Measurements from ENCODE around the gene SMIM3. TPM values are rescaled to one million over a fixed set of nuclear protein-coding genes. Genes with fewer than 3 reads are reported as not detected.
"Not testable (repeated sequence)": the region's sequence is repeated elsewhere in the genome, so short reads cannot be mapped to it uniquely, and the experiment has no call there.

The SMIM3 gene
- total and polyA plus RNA-seq, 7 experiments from 2014 or later, result 5.2 to 17.9 (median 7.9) TPM

- not testable (repeated sequence) for ATAC-seq; H3K4me1 ChIP-seq (ENCODE audit: control insufficient read depth in 2 of 2, insufficient read depth in 2 of 2, low read length in 2 of 2); H3K9me3 Mint-ChIP-seq; H3K4me3 ChIP-seq (ENCODE audit: low read length); H3K27ac ChIP-seq (ENCODE audit: low read depth, low read length); DNase-seq; H3K27me3 ChIP-seq (ENCODE audit: control insufficient read depth in 2 of 2, insufficient read depth in 2 of 2, low read length in 2 of 2); H3K27ac Mint-ChIP-seq; H3K9me3 ChIP-seq (ENCODE audit: control insufficient read depth in 2 of 3, low read length in 3 of 3); H3K36me3 ChIP-seq (ENCODE audit: control insufficient read depth in 2 of 3, insufficient read depth in 3 of 3, low read length in 3 of 3)
- peaks cover 0 to 11% (median 0%) of the 10 kb centered on the region in 5 donors for H3K36me3 Mint-ChIP-seq
- ChIA-PET CTCF (interaction anchor here (1.0 to 3.4 kb wide), 12 partner anchors 9 to 388 kb away, joined by 3 to 59 read pairs (median 11); partner anchors contain the start of gene SMIM3), POLR2A (interaction anchor here (1.8 to 2.0 kb wide), 2 partner anchors 40 to 56 kb away, joined by 6 to 10 read pairs; no protein-coding TSS in a partner anchor)
- intact Hi-C loops (cut with micrococcal nuclease), result loop anchor here in 1 of 2 donors (5.0 kb wide), 1 partner anchor 312 kb away; the partner anchor contains the start of gene ANXA6
- peak overlapping the region in 1 of 10 donors; percentile 89 for H3K4me3 Mint-ChIP-seq
- peaks cover 6 to 26% (median 19%) of the 10 kb centered on the region in 7 donors for H3K4me1 Mint-ChIP-seq
- peaks cover 0 to 13% (median 0%) of the 10 kb centered on the region in 5 donors for H3K27me3 Mint-ChIP-seq
Observed at GRCh38 chr5:150845185-150845859, 66.8 kb downstream of the SMIM3 start.

DNA sequence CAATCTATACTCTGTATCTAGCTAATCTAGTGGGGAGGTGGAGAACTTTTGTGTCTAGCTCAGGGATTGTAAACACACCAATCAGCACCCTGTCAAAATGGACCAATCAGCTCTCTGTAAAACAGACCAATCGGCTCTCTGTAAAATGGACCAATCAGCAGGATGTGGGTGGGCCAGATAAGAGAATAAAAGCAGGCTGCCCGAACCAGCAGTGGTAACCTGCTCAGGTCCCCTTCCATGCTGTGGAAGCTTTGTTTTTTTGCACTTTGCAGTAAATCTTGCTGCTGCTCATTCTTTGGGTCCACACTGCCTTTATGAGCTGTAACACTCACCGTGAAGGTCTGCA lies 67.7 kb downstream of the SMIM3 start, which contains the start of gene IRGM:
TSS of gene IRGM (plus strand) at position 214 of the 346 bp plus-strand sequence. CDS start 1,603 bp downstream, outside the sequence.
- CTCF ChIA-PET, result interaction anchor here (0.9 to 3.4 kb wide), 23 partner anchors 8 to 391 kb away, joined by 3 to 59 read pairs (median 5); partner anchors contain the start of genes RBM22 and SMIM3
- not testable (repeated sequence) for H3K9me3 Mint-ChIP-seq; H3K4me1 ChIP-seq (ENCODE audit: control insufficient read depth in 2 of 2, insufficient read depth in 2 of 2, low read length in 2 of 2); H3K27me3 Mint-ChIP-seq; ATAC-seq; H3K27me3 ChIP-seq (ENCODE audit: control insufficient read depth in 2 of 2, insufficient read depth in 2 of 2, low read length in 2 of 2); H3K36me3 ChIP-seq (ENCODE audit: control insufficient read depth in 2 of 3, insufficient read depth in 3 of 3, low read length in 3 of 3); H3K9me3 ChIP-seq (ENCODE audit: control insufficient read depth in 2 of 3, low read length in 3 of 3); H3K36me3 Mint-ChIP-seq
- DNase-seq, result peak in 7 of 9 donors; percentile 15 to 48 (median 39)
- POLR2A ChIA-PET, result interaction anchor here (1.1 to 2.2 kb wide), 9 partner anchors 41 to 286 kb away, joined by 3 to 11 read pairs (median 6); partner anchors contain the start of genes RBM22 and SMIM3
- intact Hi-C loops (cut with micrococcal nuclease), result loop anchor here (1.0 to 5.0 kb wide), 3 partner anchors 63 to 311 kb away; partner anchors contain the start of gene ANXA6 (in 1 of the 2)
- peak within 1 kb of the TSS; percentile 38 for H3K4me3 ChIP-seq (ENCODE audit: low read length)
- Mint-ChIP-seq H3K27ac (peak within 1 kb of the TSS; percentile 65 to 94 (median 88)), H3K4me1 (peaks cover 6 to 30% (median 19%) of the 10 kb centered on the region in 7 donors), H3K4me3 (peak within 1 kb of the TSS; percentile 65 to 93 (median 88))
- peak within 1 kb of the TSS; percentile 52 for H3K27ac ChIP-seq (ENCODE audit: low read depth, low read length)

Other genes starting within 250 kb of the SMIM3 start
- gene SYNPO, start 138.1 kb upstream of the SMIM3 start, total RNA-seq, result under 1 TPM in 4 of 5 experiments, not detected in 1; 0.07 to 0.59 (median 0.12) TPM
- not detected for gene SYNPO, start 138.1 kb upstream of the SMIM3 start, polyA plus RNA-seq
- gene MYOZ3, start 117.5 kb upstream of the SMIM3 start, total RNA-seq, result not detected
- under 1 TPM in 1 of 2 donors, not detected in 1; 0.15 TPM for gene MYOZ3, start 117.5 kb upstream of the SMIM3 start, polyA plus RNA-seq
- 100 to 1,000 TPM in 1 of 5 experiments, 10 to 100 TPM in 4; 74.2 to 103 (median 93.1) TPM for gene RBM22, start 77.7 kb upstream of the SMIM3 start, total RNA-seq
- 10 to 100 TPM; 60.5 to 63.0 TPM for gene RBM22, start 77.7 kb upstream of the SMIM3 start, polyA plus RNA-seq
- 10 to 100 TPM; 42.4 to 88.2 (median 46.9) TPM for gene DCTN4, start 19.7 kb upstream of the SMIM3 start, total RNA-seq
- 10 to 100 TPM in 1 of 2 donors, 1 to 10 TPM in 1; 9.5 to 10.5 TPM for gene DCTN4, start 19.7 kb upstream of the SMIM3 start, polyA plus RNA-seq
- gene IRGM, start 67.8 kb downstream of the SMIM3 start, total RNA-seq, result 1 to 10 TPM; 1.1 to 3.6 (median 2.7) TPM
- 1 to 10 TPM; 1.2 to 1.5 TPM for gene IRGM, start 67.8 kb downstream of the SMIM3 start, polyA plus RNA-seq
- gene ZNF300, start 126.2 kb downstream of the SMIM3 start, total RNA-seq, result 1 to 10 TPM in 4 of 5 experiments, under 1 TPM in 1; 0.56 to 5.1 (median 2.1) TPM
- under 1 TPM; 0.15 to 0.58 TPM for gene ZNF300, start 126.2 kb downstream of the SMIM3 start, polyA plus RNA-seq
- gene GPX3, start 241.8 kb downstream of the SMIM3 start, total RNA-seq, result 1 to 10 TPM in 1 of 5 experiments, under 1 TPM in 1, not detected in 3; 0.98 to 1.1 TPM
- gene GPX3, start 241.8 kb downstream of the SMIM3 start, polyA plus RNA-seq, result 1 to 10 TPM in 1 of 2 donors, not detected in 1; 1.2 TPM